Motor neuron (in vitro differentiated cells): ENCODE measurements around the gene NMNAT3. TPM values are rescaled to one million over a fixed set of nuclear protein-coding genes. Genes with fewer than 3 reads are reported as not detected.

Source experiments
- ATAC-seq, 8 experiments: fragments of 200-7000 bp; cut with Tn5 transposase; replicated peaks in 6 of 8; 2 replicates each; pipeline ENCODE4 v1.8.0; 2021; ENCODE audit warnings: mild to moderate bottlenecking in 8 of 8, moderate library complexity in 8 of 8
- H3K27ac ChIP-seq, 2 donors: fragments of 250-450 bp; sonication (Bioruptor Pico); 2 replicates each; pipeline ENCODE4 v1.9.0; 2021; ENCODE audit warnings: antibody characterized with exemption in 2 of 2, mild to moderate bottlenecking in 2 of 2, moderate library complexity in 1 of 2
- H3K4me1 ChIP-seq, 2 donors: fragments of 250-450 bp; sonication (Bioruptor Pico); replicated peaks in 1 of 2; 2 replicates each; pipeline ENCODE4 v1.6.1; 2021; ENCODE audit warnings: antibody characterized with exemption in 2 of 2, mild to moderate bottlenecking in 2 of 2, moderate library complexity in 1 of 2
- H3K4me3 ChIP-seq, 5 donors: fragments of 250-450 bp; sonication (Bioruptor Pico); 2 replicates each; pipeline ENCODE4 v1.9.0; 2021; ENCODE audit warnings: antibody characterized with exemption in 5 of 5, mild to moderate bottlenecking in 5 of 5, moderate library complexity in 4 of 5
- WGBS, 10 experiments: fragments of 450-650 bp; shearing (Covaris generic); methylation state at CpG; one replicate each; pipeline ENCODE4 v1.0.0; 2022; 5-methylcytosine and 5-hydroxymethylcytosine counted together
- in situ Hi-C, 9 experiments: fragments of 400-800 bp; cut with MboI; loops; one replicate each; pipeline ENCODE4 v1.15.0; 2021; ENCODE audit warnings: low sequenced_read_pairs in 9 of 9, low pct_unique_long_range_greater_than_20kb in 2 of 9; ENCODE audit not compliant: unreplicated experiment in 9 of 9
- total RNA-seq, 8 experiments: library from RNA; unstranded; fragments of 300-600 nt; gene quantifications; 2 replicates each; pipeline versions ENCODE4 v1.2.3 to v1.2.4, GENCODE V29; 2022

NMNAT3 gene
- total RNA-seq, 8 experiments from 2014 or later, result 0.66 to 13.4 (median 6.1) TPM

- 0 to 100% (median 41%) methylated on average over 1 to 6 of the region's 6 CpGs for WGBS, 10 experiments
- Histone ChIP-seq H3K27ac (peak overlapping the region; percentile 95 to 99), H3K4me3 (peak overlapping the region; percentile 37 to 81 (median 49)), H3K4me1 (peaks cover 50 to 56% of the 10 kb centered on the region in 2 donors)
- peak in 5 of 8 experiments; percentile 50 to 66 (median 51) for ATAC-seq
- in situ Hi-C loops, result no loop called here
These were observed 136.9 kb downstream of the NMNAT3 start for GRCh38 chr3:139540651-139541531.

- Histone ChIP-seq H3K27ac (peak overlapping the region; percentile 95 to 99), H3K4me1 (peaks cover 69 to 77% of the 10 kb centered on the region in 2 donors), H3K4me3 (peak overlapping the region; percentile 37 to 81 (median 49))
- 0 to 57% (median 7%) methylated on average over 4 to 14 of the region's 21 CpGs; no CpG with 5 or more reads in 6 of the 10 experiments for WGBS, 10 experiments
- in situ Hi-C loops, result no loop called here
- peak in 5 of 8 experiments; percentile 12 to 31 (median 18) for ATAC-seq
These were observed 139.0 kb downstream of the NMNAT3 start for GRCh38 chr3:139538733-139539132.

GRCh38 chr3:139537795-139538621 lies 139.8 kb downstream of the NMNAT3 start:
- peak in 1 of 8 experiments; percentile 4 for ATAC-seq
- peak overlapping the region; percentile 37 to 81 (median 49) for H3K4me3 ChIP-seq
- peak overlapping the region; percentile 95 to 99 for H3K27ac ChIP-seq
- in situ Hi-C loops, result no loop called here
- WGBS, 10 experiments, result 13 to 43% (median 18%) methylated on average over 2 to 4 of the region's 5 CpGs; no CpG with 5 or more reads in 7 of the 10 experiments
- peaks cover 75 to 77% of the 10 kb centered on the region in 2 donors for H3K4me1 ChIP-seq

- Histone ChIP-seq H3K4me1 (peaks cover 76 to 77% of the 10 kb centered on the region in 2 donors), H3K4me3 (peak overlapping the region in 4 of 5 donors; percentile 0 to 81 (median 55)), H3K27ac (peak overlapping the region; percentile 95 to 99)
- peak in 5 of 8 experiments; percentile 3 to 17 (median 12) for ATAC-seq
- in situ Hi-C loops, result no loop called here
These were observed 140.4 kb downstream of the NMNAT3 start for GRCh38 chr3:139537361-139537760.

DNA sequence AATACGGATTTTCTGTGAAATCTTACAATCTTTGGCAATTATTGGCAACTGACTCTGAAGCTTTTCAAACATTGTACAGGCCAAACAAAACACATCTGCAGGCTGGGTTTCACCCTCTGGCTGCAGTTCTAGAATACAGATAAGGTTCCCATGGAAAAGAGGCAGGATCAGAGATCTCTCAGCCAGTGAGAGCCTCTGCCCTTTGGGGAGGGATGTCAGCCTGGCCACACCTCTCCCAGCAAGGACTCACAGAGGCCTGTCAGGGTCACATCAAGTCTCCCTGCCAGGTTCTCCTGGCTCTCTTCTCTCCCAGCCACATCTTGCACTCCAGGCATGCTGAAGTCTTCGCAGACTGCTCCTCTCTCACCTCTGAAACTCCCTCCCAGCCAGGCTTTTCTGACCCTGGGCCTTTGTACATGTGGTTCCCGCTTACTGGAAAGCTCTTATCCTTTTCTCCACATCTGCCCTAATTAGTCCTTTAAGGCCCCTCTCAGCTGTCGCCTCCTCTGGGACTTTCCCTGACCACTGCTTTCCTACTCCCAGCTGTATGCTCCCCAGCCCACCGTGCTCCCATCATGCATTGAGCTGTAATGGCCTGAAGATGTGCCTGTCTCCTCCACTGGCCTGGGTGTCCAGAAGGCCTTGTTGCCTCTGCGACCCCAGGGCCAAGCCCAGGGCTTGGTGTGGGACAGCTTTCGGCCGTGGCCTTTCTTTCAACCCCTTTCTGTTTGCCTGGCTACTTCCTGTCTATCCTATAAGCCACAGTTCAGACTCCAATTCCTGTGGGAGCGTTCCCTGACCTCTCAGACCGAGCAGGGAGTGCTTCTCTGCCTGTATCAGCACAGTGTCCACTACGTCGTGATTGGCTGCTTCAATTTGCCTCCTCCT lies 142.5 kb downstream of the NMNAT3 start:
- in situ Hi-C loops, result no loop called here
- ATAC-seq, result peak in 7 of 8 experiments; percentile 1 to 69 (median 9)
- WGBS, 10 experiments, result 8 to 70% (median 31%) methylated on average over 1 to 9 of the region's 12 CpGs; no CpG with 5 or more reads in 3 of the 10 experiments
- Histone ChIP-seq H3K4me3 (no peak overlapping the region), H3K4me1 (peaks cover 71 to 73% of the 10 kb centered on the region in 2 donors), H3K27ac (peak overlapping the region; percentile 95 to 99)

DNA sequence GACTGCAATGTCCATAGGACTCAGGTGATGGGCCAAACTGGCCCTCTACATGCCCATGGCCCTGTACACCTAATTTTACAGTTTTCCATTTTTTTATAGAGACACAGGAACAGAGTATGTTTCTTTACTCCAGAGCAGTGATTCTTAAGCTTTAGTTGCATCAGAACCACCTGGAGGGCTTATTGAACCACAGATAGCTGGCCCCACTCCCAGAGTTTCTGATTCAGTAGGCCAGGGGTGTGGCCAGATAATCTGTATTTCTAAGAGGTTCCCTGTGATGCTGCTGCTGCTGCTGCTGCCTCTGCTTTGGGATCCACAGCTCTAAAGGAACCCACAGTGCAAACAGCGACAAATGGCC lies 143.3 kb downstream of the NMNAT3 start:
- Histone ChIP-seq H3K4me1 (peaks cover 78% of the 10 kb centered on the region in 2 donors), H3K4me3 (peak overlapping the region in 3 of 5 donors; percentile 3 to 14 (median 4)), H3K27ac (peak overlapping the region; percentile 95 to 99)
- WGBS, 10 experiments, result 0 to 100% (median 25%) methylated on average over 1 of the region's 1 CpG; no CpG with 5 or more reads in 6 of the 10 experiments
- peak in 6 of 8 experiments; percentile 3 to 60 (median 38) for ATAC-seq
- in situ Hi-C loops, result no loop called here

- in situ Hi-C loops, result no loop called here
- Histone ChIP-seq H3K27ac (peak overlapping the region; percentile 95 to 99), H3K4me1 (peaks cover 80 to 81% of the 10 kb centered on the region in 2 donors), H3K4me3 (peak overlapping the region in 4 of 5 donors; percentile 3 to 14 (median 6))
- WGBS, 10 experiments, result 0 to 64% (median 0%) methylated on average over 2 to 11 of the region's 15 CpGs; no CpG with 5 or more reads in 2 of the 10 experiments
- ATAC-seq, result peak; percentile 29 to 87 (median 78)
These were observed 143.9 kb downstream of the NMNAT3 start for GRCh38 chr3:139533781-139534454.

DNA sequence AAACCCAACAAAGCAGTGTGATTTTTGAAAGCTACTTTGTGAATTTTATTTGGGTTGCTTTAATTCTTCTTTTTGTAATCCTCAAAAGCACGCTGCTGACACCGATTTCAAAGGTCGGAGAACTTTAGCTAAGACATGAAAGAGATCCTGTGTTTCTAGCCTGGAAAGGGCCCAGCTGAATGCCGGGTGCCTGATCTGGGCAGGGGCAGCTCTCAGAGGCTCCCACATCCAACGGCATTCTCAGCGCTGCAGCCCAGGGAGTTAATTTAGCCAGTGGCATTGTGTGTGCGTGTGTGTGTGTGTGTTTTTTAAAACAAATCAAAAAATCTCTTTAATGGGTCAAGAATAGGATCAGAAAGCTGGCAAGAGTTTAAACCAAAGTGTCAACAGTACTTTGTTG lies 144.8 kb downstream of the NMNAT3 start:
- H3K4me3 ChIP-seq, result peak overlapping the region in 3 of 5 donors; percentile 3 to 14 (median 9)
- in situ Hi-C loops, result no loop called here
- H3K4me1 ChIP-seq, result peaks cover 73 to 76% of the 10 kb centered on the region in 2 donors
- peak overlapping the region; percentile 95 to 99 for H3K27ac ChIP-seq
- WGBS, 10 experiments, result 0 to 95% (median 8%) methylated on average over 1 to 7 of the region's 7 CpGs
- ATAC-seq, result peak in 5 of 8 experiments; percentile 24 to 34 (median 27)

- ATAC-seq, result no peak
- Histone ChIP-seq H3K27ac (no peak overlapping the region), H3K4me1 (peaks cover 50 to 54% of the 10 kb centered on the region in 2 donors), H3K4me3 (no peak overlapping the region)
- WGBS, 10 experiments, result 20 to 100% (median 57%) methylated on average over 1 to 2 of the region's 2 CpGs; no CpG with 5 or more reads in 4 of the 10 experiments
- in situ Hi-C loops, result no loop called here
These were observed 147.1 kb downstream of the NMNAT3 start for GRCh38 chr3:139530717-139531116.

- ATAC-seq, result no peak
- Histone ChIP-seq H3K4me3 (no peak overlapping the region), H3K4me1 (peaks cover 40 to 43% of the 10 kb centered on the region in 2 donors), H3K27ac (no peak overlapping the region)
- WGBS, 10 experiments, result 46 to 100% (median 70%) methylated on average over 1 to 4 of the region's 4 CpGs; no CpG with 5 or more reads in 1 of the 10 experiments
- in situ Hi-C loops, result no loop called here
These were observed 148.1 kb downstream of the NMNAT3 start for GRCh38 chr3:139529662-139530061.

- no peak for ATAC-seq
- WGBS, 10 experiments, result 33 to 100% (median 90%) methylated on average over 1 to 3 of the region's 3 CpGs; no CpG with 5 or more reads in 1 of the 10 experiments
- H3K27ac ChIP-seq, result no peak overlapping the region
- no peak overlapping the region for H3K4me3 ChIP-seq
- H3K4me1 ChIP-seq, result peaks cover 32 to 36% of the 10 kb centered on the region in 2 donors
- in situ Hi-C loops, result no loop called here
These were observed 148.8 kb downstream of the NMNAT3 start for GRCh38 chr3:139528924-139529323.
